OCI-M2 (cell line): Measurements from ENCODE around the gene CRYAA.
"Not testable (repeated sequence)": the region's sequence is repeated elsewhere in the genome, so short reads cannot be mapped to it uniquely, and the experiment has no call there.

Experiments used
- DNase-seq: peaks from one replicate; lab custom pipeline; 2025; ENCODE audit not compliant: unreplicated experiment; lab: John Stamatoyannopoulos, UW

The CRYAA gene

DNA sequence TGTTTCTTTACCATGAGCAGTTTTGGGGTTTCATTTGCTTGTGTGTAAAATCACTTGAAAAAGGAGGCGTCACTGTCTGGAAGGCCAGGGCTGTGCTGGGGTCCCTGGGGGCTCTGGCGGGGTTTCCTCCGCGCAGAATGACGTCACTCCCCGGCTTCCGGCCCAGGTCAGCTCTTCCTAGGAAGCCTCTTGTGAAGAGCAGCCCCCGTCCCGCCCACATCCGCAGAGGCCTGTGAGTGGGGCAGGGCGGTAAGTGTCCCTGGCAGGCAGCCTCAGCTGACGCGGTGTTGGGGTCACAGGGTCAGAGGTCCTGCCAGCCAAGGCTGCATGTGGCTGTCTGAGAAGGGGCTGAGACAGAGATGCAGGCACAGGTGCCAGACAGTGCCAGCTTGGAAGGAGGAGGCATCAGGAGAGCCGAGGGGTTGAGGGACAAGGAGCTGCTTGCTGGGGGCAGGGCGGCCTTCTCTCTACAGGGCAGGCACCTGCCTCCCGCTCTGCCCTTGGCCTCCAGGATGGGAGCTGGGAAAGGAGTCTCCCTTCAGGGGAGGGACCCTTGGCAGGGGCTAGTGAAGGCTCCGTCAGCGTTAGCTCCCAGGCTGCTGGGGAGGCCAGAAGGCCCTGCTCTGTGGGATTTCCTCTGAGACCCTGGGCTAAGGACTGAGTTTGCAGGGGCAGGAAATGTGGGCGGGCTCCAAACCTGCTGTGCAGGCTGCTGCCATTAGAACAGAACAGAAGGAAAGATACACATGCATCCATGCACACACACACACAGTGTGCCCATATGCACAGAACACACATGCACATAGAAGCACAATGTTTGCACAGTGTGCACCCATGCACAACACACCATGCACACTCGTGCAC, 8.5 kb downstream of the CRYAA start:
- not testable (repeated sequence) for DNase-seq

DNA sequence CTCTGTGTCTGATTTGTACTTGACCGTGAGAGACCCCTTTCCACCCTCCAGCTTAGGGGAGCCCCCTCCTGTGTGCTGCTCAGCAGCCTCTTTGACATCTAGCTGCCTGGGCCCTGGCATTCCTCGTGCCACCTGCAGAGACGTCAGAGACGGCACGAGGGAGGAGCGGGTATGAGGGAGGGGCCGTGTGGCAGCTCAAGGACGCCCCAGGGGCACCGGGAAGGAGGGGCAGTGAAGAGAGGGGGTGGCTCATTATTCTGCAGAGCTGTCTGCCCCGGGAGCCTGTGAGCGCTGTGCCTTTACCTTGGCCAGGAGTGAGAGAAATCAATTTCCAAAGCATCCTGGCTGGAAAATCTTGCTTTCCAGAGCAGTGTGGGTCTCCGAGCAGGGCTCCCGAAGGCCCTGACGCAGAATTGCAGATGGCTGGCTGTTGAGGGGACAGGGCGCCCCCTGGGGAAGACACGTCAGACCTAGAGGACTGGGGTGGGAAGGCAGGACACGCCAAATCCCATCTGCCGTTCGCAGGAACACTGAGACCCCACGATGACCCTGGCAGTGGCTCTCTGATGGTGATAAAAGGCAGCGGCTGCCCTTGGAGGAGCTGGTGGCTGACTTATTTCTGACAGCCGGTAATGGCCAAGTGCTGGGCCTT, 9.5 kb downstream of the CRYAA start:
- not testable (repeated sequence) for DNase-seq

- not testable (repeated sequence) for DNase-seq
Measured at GRCh38 chr21:43181033-43181432, 12.2 kb downstream of the CRYAA start.

- not testable (repeated sequence) for DNase-seq
Measured at GRCh38 chr21:43187268-43187667, 18.5 kb downstream of the CRYAA start.

- DNase-seq, result no peak
Measured at GRCh38 chr21:43187715-43188114, 18.9 kb downstream of the CRYAA start.

DNA sequence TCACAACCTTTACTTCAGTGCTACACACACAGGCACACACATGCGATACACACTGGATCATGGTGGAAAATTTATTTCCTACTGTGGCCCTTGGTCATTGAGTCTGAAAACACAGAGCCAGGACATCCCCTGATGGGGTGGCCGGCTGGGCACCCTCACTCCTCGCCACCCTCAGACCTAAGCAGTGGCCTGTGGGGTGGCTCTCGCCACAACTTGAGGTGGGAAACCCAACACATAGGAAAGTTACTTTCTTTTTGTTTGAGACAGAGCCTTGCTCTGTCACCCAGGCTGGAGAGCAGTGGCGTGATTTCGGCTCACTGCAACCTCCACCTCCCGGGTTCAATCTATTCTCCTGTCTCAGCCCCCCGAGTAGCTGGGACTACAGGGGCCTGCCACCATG, 19.4 kb downstream of the CRYAA start:
- DNase-seq, result no peak

DNA sequence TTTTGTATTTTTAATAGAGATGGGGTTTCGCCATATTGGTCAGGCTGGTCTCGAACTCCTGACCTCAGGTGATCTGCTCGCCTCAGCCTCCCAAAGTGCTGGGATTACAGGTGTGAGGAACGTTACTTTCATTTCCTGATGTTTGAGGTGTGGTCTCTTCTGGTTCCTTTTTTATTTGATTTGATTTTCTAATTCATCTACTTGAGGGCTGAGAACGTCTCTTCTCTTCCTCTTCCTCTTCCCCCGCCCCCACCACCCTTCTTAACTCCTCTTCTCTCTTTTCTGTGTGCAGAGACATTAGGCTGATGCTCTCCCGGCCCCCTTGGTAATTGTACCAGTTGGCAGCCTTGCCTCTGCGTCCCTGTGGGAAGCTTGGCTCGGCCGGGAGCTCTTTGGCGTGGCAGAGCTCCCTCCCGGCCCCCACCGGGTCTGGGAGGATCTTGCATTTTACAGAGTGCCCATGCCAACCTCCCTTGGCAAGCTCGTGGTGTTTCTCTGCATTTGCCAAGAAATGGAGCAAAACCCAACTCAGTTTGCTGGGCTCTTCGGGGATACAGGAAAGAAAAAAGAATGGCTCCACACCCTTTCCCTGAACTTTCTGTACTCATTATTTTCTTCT, 19.9 kb downstream of the CRYAA start:
- DNase-seq, result no peak

GRCh38 chr21:43189936-43190335, 21.1 kb downstream of the CRYAA start:
- no peak for DNase-seq

- DNase-seq, result no peak
Measured at GRCh38 chr21:43190544-43190943, 21.7 kb downstream of the CRYAA start.

DNA sequence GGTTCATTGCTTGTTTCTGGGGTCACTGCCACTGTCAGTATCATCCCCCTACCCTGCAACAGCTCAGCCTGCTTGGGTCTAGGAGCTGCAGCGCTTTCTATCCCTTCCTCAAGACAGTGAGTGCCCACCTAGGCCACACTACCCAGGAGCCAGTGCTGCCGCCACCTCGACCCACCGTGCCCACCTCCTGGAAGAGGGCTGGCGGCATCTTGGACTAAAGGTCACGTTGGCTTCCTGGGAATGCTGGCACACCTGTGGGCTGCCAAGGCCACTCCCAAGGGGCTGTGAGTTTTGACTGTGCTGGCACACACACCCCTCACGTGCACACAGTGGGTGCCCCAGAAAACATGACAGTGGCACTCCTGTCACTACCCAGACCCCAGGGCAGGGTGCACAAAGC, 22.1 kb downstream of the CRYAA start:
- no peak for DNase-seq

DNA sequence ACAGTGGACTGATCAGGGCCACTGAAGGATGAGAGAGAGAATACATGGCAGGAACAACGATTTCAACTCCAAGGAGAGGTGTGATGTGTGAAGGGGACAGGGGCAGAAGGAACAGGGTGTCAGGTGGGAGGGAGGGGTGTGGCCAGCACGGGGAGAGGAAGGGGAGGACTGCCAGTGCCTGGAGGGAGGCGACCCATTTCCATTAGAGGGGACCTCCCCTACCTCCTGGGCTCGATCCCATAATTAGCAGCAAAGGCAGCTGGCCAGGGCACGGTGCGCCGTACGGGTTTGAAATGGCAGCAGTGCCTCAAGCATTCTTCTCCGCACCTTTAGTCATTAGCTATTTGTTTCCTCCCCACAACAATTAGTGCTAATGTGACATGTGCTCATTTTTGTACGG, 22.7 kb downstream of the CRYAA start:
- DNase-seq, result no peak

DNA sequence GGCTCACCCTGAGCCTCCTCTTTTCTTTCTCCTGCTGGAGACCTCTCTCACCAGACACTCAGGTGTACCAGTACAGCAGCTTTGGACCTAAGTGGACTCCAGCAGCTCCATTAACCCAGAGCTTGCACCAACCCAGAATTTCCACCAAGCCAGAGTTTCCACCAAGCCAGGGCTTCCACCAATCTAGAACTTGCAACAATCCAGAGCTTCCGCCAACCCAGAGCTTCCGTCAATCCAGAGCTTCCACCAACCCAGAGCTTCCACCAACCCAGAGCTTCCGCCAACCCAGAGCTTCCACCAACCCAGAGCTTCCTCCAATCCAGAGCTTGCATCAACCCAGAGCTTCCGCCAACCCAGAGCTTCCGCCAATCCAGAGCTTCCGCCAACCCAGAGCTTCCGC, 23.2 kb downstream of the CRYAA start:
- no peak for DNase-seq

DNA sequence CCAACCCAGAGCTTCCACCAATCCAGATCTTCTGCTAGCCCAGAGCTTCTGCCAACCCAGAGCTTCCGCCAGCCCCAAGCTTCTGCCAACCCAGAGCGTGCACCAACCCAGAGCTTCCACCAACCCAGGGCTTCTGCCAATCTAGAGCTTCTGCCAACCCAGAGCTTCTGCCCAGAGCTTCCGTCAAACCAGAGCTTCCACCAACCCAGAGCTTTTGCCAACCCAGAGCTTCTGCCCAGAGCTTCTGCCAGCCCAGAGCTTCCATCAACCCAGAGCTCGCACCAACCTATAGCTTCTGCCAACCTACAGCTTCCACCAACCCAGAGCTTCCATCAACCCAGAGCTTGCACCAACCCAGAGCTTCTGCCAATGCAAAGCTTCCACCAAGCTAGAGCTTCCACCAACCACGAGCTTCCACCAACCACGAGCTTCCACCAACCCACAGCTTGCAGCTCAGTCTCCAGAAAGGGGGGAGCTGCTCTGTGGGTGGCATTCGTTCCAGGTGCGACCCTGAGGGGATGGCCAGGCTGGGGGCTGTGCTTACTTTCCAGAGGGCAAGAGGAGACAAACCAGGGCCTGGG, 23.8 kb downstream of the CRYAA start:
- no peak for DNase-seq

DNA sequence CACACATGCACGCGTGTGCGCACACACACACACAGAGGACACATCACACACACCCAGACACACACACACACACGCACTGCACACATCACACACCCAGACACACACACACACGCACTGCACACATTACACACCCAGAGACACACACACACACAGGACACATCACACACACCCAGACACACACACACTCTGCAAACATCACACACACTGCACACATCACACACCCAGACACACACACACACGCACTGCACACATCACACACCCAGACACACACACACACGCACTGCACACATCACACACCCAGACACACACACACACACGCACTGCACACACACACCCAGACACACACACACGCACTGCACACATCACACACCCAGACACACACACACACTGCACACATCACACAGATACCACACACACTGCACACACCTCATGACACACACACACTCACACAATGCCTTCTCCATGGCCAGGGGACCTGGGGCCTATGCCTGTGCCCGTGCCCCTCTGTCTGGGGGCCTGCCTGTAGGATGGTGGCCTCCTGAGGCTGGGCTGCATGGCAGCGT, 24.4 kb downstream of the CRYAA start:
- DNase-seq, result no peak

DNA sequence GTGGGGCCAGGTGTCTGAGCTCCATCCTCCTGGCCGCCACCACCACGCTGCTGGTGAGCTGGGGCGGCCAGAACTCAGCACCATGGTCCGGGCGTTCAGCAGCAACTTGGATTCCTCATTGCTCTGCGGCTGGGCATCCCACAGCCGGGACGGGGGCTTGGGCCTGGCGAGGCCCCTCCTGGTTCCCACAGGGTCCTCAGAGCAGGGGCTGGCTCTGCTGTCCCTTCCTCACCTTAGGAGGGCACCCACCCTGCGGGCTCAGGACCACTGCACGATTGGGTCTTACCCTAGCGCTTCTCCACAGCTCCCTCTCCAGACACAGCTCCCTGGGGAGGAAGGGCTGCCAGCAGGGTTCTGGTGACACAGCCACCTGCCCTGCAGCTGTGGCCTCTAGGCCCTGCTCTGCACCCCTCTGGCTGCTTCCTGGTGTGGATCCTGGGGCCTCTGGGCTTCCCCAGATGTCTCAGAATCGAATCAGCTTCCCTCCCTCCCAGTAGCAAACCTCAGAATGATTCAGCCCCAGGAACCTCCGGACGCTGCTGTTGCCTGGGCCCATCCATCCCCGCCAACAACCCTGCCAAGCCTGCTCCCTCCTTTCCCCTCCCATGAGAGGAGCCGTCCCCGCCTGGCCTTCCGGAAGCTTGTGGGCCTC, 25.0 kb downstream of the CRYAA start:
- DNase-seq, result no peak

DNA sequence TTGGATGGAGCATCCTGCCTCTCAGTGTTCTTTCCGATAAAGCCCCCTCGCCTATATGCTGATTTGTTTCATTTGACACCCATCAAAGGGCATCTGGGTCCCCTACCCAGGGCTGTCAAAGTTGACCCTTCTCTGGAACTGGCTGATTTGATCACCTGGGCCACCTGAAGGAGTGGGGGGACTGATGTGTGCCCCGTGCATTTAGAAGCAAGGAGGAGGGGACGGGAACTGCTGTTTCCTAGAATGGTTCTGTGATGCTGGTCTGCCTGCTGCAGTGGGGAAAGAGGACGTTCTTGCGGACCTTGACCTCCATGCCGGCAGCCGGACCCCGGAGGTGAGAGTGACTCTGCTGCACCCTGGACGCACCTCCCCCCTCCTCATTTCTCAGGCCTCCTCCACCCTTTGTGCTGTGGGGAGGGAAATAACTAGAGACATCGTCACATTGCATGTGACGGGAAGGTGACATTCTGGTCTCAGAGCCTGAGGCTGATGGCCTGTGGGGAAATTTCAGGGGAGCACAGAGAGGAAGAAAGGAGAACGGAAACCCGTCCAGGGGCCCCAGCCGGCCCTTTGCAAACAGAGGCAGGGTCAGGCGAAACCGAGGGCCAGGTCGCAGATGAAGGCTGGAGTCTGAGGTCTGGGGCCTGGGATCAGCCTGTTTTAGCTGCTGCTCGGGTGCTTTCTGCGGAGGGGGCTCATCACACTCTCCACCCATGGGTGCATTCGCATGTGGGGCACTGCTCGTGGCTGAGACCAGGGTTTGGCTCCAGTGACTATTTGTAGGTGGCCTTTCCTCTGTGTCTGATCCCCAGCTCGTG, 25.7 kb downstream of the CRYAA start:
- DNase-seq, result no peak

DNA sequence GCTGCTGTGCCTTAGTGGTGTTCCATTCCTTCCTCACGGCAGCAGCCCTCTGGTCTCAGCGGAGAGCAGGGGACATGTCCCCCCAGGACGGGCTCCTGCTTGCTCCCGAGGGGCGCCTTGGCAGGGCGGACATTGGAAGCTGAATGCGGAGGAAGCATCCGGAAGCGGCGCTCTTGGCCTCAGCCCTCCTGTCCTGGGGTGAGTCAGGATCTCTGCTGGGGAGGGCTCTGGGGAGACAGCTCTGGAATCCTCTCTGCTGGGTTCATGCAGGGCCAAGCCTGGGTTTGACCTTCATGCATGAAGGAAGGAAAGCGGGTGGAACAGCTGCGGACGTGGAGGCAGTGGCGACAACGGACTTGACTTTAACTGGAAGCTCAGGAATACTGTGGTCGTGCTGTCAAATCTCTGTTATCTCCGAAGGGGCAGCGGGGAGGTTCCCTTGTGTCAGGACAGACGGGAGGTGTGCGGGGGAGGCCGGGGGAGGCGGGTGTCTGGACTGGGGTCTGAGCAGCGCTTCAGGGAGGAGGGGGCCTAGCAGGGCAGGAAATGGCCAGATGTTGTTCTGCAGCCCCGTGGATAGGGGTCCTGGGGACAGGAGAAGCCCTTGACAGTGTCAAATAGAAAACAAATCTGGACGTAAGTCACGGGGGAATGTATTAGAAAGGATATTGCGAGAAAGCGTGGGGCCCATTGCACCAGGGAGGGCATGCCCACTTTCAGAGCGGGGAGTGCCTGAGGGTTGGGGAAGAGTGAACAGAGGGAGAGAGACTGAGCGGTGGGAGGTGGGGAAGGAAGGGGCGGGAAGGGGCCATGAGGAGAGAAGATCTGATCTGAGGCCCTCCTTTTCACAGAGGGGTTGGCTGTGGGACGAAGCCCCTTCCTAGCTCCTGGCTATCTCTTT, 26.6 kb downstream of the CRYAA start:
- no peak for DNase-seq

- DNase-seq, result no peak
Measured at GRCh38 chr21:43196826-43197225, 28.0 kb downstream of the CRYAA start.

- DNase-seq, result no peak
Measured at GRCh38 chr21:43198376-43198775, 29.6 kb downstream of the CRYAA start.
